Heart right ventricle (tissue), 16 donors: ENCODE data around the gene ZNHIT2. TPM values are rescaled to one million over a fixed set of nuclear protein-coding genes. Genes with fewer than 3 reads are reported as not detected.

ENCODE experiments used
- ATAC-seq, 8 donors: fragments of 200-7000 bp; cut with Tn5 transposase; one replicate each; pipeline ENCODE4 v1.9.1; 2020; ENCODE audit warnings: mild to moderate bottlenecking in 8 of 8, moderate library complexity in 8 of 8, moderate number of reproducible peaks in 1 of 8
- DNase-seq, 2 donors: peaks; one replicate each; pipeline ENCODE4 v3.0.0-alpha.2; 2020
- H3K27ac ChIP-seq, 10 donors: fragments of 200-600 bp; sonication (generic) in 2 of 10; one replicate each; pipeline versions ENCODE4 v1.5.0 to v1.8.0; 2020 to 2022; ENCODE audit warnings: mild to moderate bottlenecking in 3 of 10
- H3K27me3 ChIP-seq, 7 donors: fragments of 200-600 bp; one replicate each; pipeline ENCODE4 v1.8.0; 2021 to 2022; ENCODE audit warnings: mild to moderate bottlenecking in 2 of 7
- H3K36me3 ChIP-seq, 9 donors: fragments of 200-600 bp; sonication (generic) in 1 of 9; one replicate each; pipeline versions ENCODE4 v1.5.0 to v1.8.0; 2020 to 2022; ENCODE audit warnings: mild to moderate bottlenecking in 2 of 9
- H3K4me1 ChIP-seq, 9 donors: fragments of 200-600 bp; sonication (generic) in 1 of 9; one replicate each; pipeline versions ENCODE4 v1.5.0 to v1.8.0; 2020 to 2022; ENCODE audit warnings: mild to moderate bottlenecking in 4 of 9
- H3K4me3 ChIP-seq, 10 donors: fragments of 200-600 bp; sonication (generic) in 2 of 10; one replicate each; pipeline versions ENCODE4 v1.5.0 to v1.8.0; 2020 to 2022; ENCODE audit warnings: mild to moderate bottlenecking in 7 of 10, moderate library complexity in 2 of 10
- H3K9me3 ChIP-seq, 11 donors: fragments of 200-600 bp in 10 of 11; sonication (generic) in 2 of 11; one replicate each; pipeline versions ENCODE4 v1.5.0 to v1.8.0; 2013 to 2022; ENCODE audit warnings: mild to moderate bottlenecking in 2 of 11, control low read depth in 1 of 11, moderate library complexity in 1 of 11
- WGBS, 2 donors: extraction: QIAGEN DNeasy Blood & Tissue Kit; methylation state at CpG; one replicate each; pipeline ENCODE4 v1.1.7; 2013; ENCODE audit warnings: inconsistent platforms in 1 of 2; 5-methylcytosine and 5-hydroxymethylcytosine counted together
- intact Hi-C, 10 donors: fragments of 100-400 bp; cut with DNase I; formaldehyde crosslinking; loops; one replicate each; pipeline versions ENCODE4 v1.11.1 to v1.14.2; 2022
- polyA plus RNA-seq, 2 donors: library from polyadenylated mRNA; stranded (reverse); fragments of 200-250 nt; gene quantifications; one replicate each; pipeline ENCODE4 v1.2.3, GENCODE V29; 2013
- total RNA-seq, 10 donors: library from RNA; stranded (reverse); fragmentation: NEBNext Ultra II Directional in 3 of 10; extraction: Animal tissue kit (Norgen Biotek cat#: 25700) in 3 of 10; gene quantifications; one replicate each; pipeline versions ENCODE4 v1.2.1 to v1.2.4, GENCODE V29; 2021 to 2023
- TF ChIP-seq, protein P1 (sequence below), 9 donors: fragments of 200-600 bp; sonication (generic) in 2 of 9; IDR thresholded peaks; one replicate each; pipeline versions ENCODE4 v1.5.0 to v1.8.0; 2021 to 2022; ENCODE audit warnings: antibody characterized with exemption in 9 of 9, mild to moderate bottlenecking in 5 of 9, moderate library complexity in 1 of 9
- donor health status: Arrhythmogenic right ventricular cardiomyopathy.
- donor health status: ischemic (EF 13 %, LVEDD 7.1; RV severe dilation, severe dysfunction).
- donor health status: healthy with polysubstance abuse.
- donor health status: DM: no; HTN: yes; CAD: no.
- donor health status: DM: no; HTN: no; CAD: no.
- donor health status: ischemic (EF 25% LVEDD 6.9; RV normal size, moderate dysfunction).
- donor health status: ischemic (EF 25% LVEDD 5.7; RV mildly dilated, moderate dysfunction).
- donor health status: healthy.
- donor health status: DM: yes; HTN: yes; CAD: no.
- donor health status: Ischemic cardiomyopathy.
- donor health status: ischemic (EF 35%, LVEDD 5.7; RV mildly dilated, moderate dysfunction).
- donor health status: nonischemic (EF 11% LVEDD 7.7; RV severe dilation, severe dysfunction).
- donor health status: DM: yes; HTN: yes; CAD: no.
- donor health status: PGD.
- donor health status: ischemic (EF 29% LVEDD 5.4; RV normal size, mild dysfunction).
- donor health status: nonischemic (EF 23%, LVEDD 6.1; RV moderate dilation, normal function).

The ZNHIT2 gene
- total and polyA plus RNA-seq, 12 donors = 4.3 to 17.5 (median 6.6) TPM

- Histone ChIP-seq H3K4me1 (peaks cover 12 to 36% (median 27%) of the 10 kb centered on the region in 9 donors), H3K9me3 (no peaks in the 10 kb centered on the region), H3K27me3 (no peaks in the 10 kb centered on the region), H3K4me3 (peak overlapping the region; percentile 75 to 98 (median 88)), H3K36me3 (peaks cover 7 to 51% (median 39%) of the 10 kb centered on the region in 9 donors), H3K27ac (peak overlapping the region in 8 of 10 donors; percentile 95 to 100 (median 98))
- TF ChIP-seq, protein P1, sequence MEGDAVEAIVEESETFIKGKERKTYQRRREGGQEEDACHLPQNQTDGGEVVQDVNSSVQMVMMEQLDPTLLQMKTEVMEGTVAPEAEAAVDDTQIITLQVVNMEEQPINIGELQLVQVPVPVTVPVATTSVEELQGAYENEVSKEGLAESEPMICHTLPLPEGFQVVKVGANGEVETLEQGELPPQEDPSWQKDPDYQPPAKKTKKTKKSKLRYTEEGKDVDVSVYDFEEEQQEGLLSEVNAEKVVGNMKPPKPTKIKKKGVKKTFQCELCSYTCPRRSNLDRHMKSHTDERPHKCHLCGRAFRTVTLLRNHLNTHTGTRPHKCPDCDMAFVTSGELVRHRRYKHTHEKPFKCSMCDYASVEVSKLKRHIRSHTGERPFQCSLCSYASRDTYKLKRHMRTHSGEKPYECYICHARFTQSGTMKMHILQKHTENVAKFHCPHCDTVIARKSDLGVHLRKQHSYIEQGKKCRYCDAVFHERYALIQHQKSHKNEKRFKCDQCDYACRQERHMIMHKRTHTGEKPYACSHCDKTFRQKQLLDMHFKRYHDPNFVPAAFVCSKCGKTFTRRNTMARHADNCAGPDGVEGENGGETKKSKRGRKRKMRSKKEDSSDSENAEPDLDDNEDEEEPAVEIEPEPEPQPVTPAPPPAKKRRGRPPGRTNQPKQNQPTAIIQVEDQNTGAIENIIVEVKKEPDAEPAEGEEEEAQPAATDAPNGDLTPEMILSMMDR (IDR thresholded peaks at IDR 0.05) = no peak
- DNase-seq (peak in 1 of 2 donors; percentile 20), ATAC-seq (no peak)
- 45 to 52% methylated on average over 18 of the region's 18 CpGs for WGBS, 2 donors
- intact Hi-C loops = loop anchor here in 2 of 10 donors (10.0 kb wide), 1 partner anchor 122 kb away; no protein-coding TSS in a partner anchor
Measured at GRCh38 chr11:65132988-65133700, 15.6 kb upstream of the ZNHIT2 start.

DNA sequence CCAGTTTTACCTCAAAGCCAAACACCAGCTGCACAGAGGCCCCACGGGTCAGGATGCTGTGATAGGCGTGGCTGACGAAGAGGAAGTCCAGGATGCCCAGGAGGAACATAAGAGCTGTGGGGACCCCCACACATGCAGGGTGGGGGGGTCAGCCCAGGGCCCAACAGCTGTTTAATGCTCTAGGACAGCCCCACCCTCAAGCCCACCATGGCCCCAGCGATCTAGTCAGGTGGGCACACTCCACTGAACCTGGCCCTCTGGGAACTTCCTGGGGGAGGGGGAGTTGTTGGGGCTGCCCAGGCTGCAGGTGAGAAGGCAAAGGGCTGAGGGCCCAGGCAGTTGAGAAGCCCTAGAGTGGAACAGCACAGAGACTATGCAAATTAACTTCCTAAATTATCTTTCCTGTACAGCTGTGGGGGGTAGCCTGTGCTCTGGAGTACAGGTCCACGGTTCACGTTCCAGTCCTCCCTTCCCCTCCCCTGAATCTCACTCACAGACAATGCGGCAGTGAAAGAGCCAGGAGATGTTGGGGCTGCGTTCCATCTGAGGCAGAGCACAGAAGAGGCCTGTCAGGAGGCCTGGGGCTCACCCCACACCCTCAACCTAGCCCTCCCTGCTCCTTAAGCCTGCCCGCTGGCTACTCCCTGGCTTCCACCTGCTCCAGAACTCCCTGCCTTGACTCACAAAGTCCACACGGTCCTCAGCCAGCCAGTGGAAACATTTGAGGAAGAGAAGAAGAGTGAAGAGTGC lies 14.9 kb upstream of the ZNHIT2 start:
- peaks cover 7 to 59% (median 46%) of the 10 kb centered on the region in 9 donors for H3K36me3 ChIP-seq
- TF ChIP-seq, protein P1 (IDR thresholded peaks at IDR 0.05) = no peak

DNA sequence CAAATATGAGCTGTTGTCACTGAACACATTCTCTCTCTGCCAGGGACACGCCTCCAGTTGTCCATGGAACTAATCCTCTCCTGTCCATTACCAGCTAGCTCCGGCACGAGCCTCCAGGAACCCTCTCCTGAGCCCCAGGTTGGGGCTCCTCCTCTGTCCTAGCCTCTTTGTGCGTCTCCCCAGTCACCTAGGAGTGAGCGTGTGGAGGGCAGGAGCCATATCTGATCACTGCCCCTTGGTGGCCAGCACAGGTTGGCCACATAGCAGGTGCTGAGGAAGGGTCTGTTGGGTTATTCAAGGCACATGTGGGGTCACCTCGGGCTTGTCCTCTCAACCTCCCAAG lies 14.4 kb upstream of the ZNHIT2 start:
- no peak for DNase-seq
- Histone ChIP-seq H3K27ac (no peak overlapping the region), H3K36me3 (peaks cover 7 to 64% (median 50%) of the 10 kb centered on the region in 9 donors), H3K27me3 (no peaks in the 10 kb centered on the region), H3K4me1 (peaks cover 12 to 36% (median 27%) of the 10 kb centered on the region in 9 donors), H3K4me3 (no peak overlapping the region), H3K9me3 (no peaks in the 10 kb centered on the region)
- 82 to 84% methylated on average over 6 of the region's 6 CpGs for WGBS, 2 donors
- intact Hi-C loops = loop anchor here in 2 of 10 donors (10.0 kb wide), 1 partner anchor 123 kb away; no protein-coding TSS in a partner anchor
- ATAC-seq = no peak
- TF ChIP-seq, protein P1 (IDR thresholded peaks at IDR 0.05) = no peak

More for the DNA sequence above, 14.9 kb upstream of the ZNHIT2 start:
- whole genome bisulfite sequencing, 2 donors = 72 to 74% methylated on average over 10 of the region's 10 CpGs
- H3K4me1 ChIP-seq = peaks cover 12 to 36% (median 27%) of the 10 kb centered on the region in 9 donors
- ATAC-seq = no peak
- no peaks in the 10 kb centered on the region for H3K9me3 ChIP-seq
- H3K4me3 ChIP-seq = peak overlapping the region in 5 of 10 donors; percentile 75 to 98 (median 94)
- H3K27me3 ChIP-seq = no peaks in the 10 kb centered on the region
- H3K27ac ChIP-seq = peak overlapping the region in 1 of 10 donors; percentile 98
- no peak for DNase-seq
- intact Hi-C loops = loop anchor here in 2 of 10 donors (10.0 kb wide), 1 partner anchor 122 kb away; no protein-coding TSS in a partner anchor

DNA sequence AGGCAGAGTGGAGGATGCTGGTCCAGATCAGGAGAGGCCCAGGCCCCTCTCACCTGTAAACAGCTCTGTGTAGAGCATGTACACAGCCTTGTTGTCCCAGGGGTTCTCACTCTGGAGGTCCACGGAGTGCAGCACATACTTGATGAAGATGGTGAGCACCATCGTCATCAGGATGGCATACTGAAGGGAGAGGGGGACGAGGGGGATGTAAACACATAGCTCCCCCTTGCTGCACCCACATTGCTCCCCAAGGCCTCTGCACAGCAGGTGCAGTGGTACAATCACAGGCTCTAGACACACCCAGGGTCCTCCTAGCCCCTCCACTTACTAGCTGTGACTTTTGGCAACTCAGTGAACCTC lies 13.9 kb upstream of the ZNHIT2 start:
- H3K4me1 ChIP-seq = peaks cover 12 to 36% (median 27%) of the 10 kb centered on the region in 9 donors
- H3K9me3 ChIP-seq = no peaks in the 10 kb centered on the region
- no peak for ATAC-seq
- H3K4me3 ChIP-seq = no peak overlapping the region
- peaks cover 7 to 69% (median 55%) of the 10 kb centered on the region in 9 donors for H3K36me3 ChIP-seq
- H3K27me3 ChIP-seq = no peaks in the 10 kb centered on the region
- DNase-seq = no peak
- H3K27ac ChIP-seq = no peak overlapping the region
- TF ChIP-seq, protein P1 (IDR thresholded peaks at IDR 0.05) = no peak
- intact Hi-C loops = loop anchor here in 2 of 10 donors (10.0 kb wide), 1 partner anchor 123 kb away; no protein-coding TSS in a partner anchor
- 77 to 78% methylated on average over 3 of the region's 3 CpGs for WGBS, 2 donors
